WTC11 (cell line): ENCODE data around the gene KHSRP. TPM values are rescaled to one million over a fixed set of nuclear protein-coding genes. Genes with fewer than 3 reads are reported as not detected.

Source experiments
- ATAC-seq: fragments of 200-7000 bp; cut with Tn5 transposase; 2 replicates; pipeline ENCODE4 v1.10.0; 2021; ENCODE audit warnings: mild to moderate bottlenecking, moderate library complexity
- CTCF ChIA-PET: fragments of 300-600 bp; sonication (Branson Sonifier 250); formaldehyde crosslinking; loops from one replicate; lab custom pipeline; 2021; ENCODE audit warnings: antibody characterized with exemption; lab: Charles Lee
- POLR2A ChIA-PET: fragments of 350-600 bp; sonication (Branson Sonifier 250); formaldehyde crosslinking; loops from one replicate; lab custom pipeline; 2021; ENCODE audit warnings: antibody characterized with exemption; lab: Charles Lee
- DNase-seq: peaks from one replicate; pipeline ENCODE4 v3.0.0; 2021; ENCODE audit warnings: low spot score
- H3K27ac Mint-ChIP-seq: 2 replicates; pipeline ENCODE4 v1.8.0; 2021; ENCODE audit warnings: mixed read lengths
- H3K27me3 Mint-ChIP-seq: 2 replicates; pipeline ENCODE4 v1.8.0; 2021; ENCODE audit warnings: low read depth, mild to moderate bottlenecking, moderate library complexity, mixed read lengths
- H3K36me3 Mint-ChIP-seq: 2 replicates; pipeline ENCODE4 v1.8.0; 2021; ENCODE audit warnings: mixed read lengths
- H3K4me1 Mint-ChIP-seq: 2 replicates; pipeline ENCODE4 v1.8.0; 2022; ENCODE audit warnings: mixed read lengths
- H3K4me3 Mint-ChIP-seq: 2 replicates; pipeline ENCODE4 v1.8.0; 2021; ENCODE audit warnings: mild to moderate bottlenecking, moderate library complexity, mixed read lengths
- H3K9me3 Mint-ChIP-seq: 2 replicates; pipeline ENCODE4 v1.8.0; 2021; ENCODE audit warnings: mixed read lengths
- AR ChIP-seq: fragments of 250-450 bp; sonication (Bioruptor Pico); IDR thresholded peaks from 2 replicates; pipeline ENCODE4 v1.9.0; 2021; ENCODE audit warnings: mild to moderate bottlenecking
- ESRRA ChIP-seq: sonication (generic); formaldehyde crosslinking; IDR thresholded peaks from 2 replicates; pipeline ENCODE4 v1.8.1; 2022; ENCODE audit warnings: mild to moderate bottlenecking, missing genetic modification reagents, borderline replicate concordance
- GTF2I ChIP-seq: fragments of 250-450 bp; sonication (Bioruptor Pico); conservative IDR thresholded peaks from 2 replicates; pipeline ENCODE4 v1.4.0; 2021; ENCODE audit warnings: mild to moderate bottlenecking
- HMGA2 ChIP-seq: fragments of 250-450 bp; sonication (Bioruptor Pico); IDR thresholded peaks from 2 replicates; pipeline ENCODE4 v1.4.0; 2021; ENCODE audit warnings: mild to moderate bottlenecking, moderate library complexity
- JAZF1 ChIP-seq: fragments of 250-450 bp; sonication (Bioruptor Pico); IDR thresholded peaks from 2 replicates; pipeline ENCODE4 v1.9.0; 2021; ENCODE audit warnings: moderate library complexity, mild to moderate bottlenecking, inconsistent platforms
- NFYB ChIP-seq: sonication (generic); formaldehyde crosslinking; conservative IDR thresholded peaks from 2 replicates; pipeline ENCODE4 v1.8.0; 2022; ENCODE audit warnings: low read depth, missing genetic modification reagents
- SMAD4 ChIP-seq: sonication (generic); formaldehyde crosslinking; IDR thresholded peaks from 2 replicates; pipeline ENCODE4 v1.8.0; 2022; ENCODE audit warnings: mild to moderate bottlenecking, missing genetic modification reagents
- SOX15 ChIP-seq: fragments of 250-450 bp; sonication (Bioruptor Pico); IDR thresholded peaks from 2 replicates; pipeline ENCODE4 v1.9.0; 2021; ENCODE audit warnings: mild to moderate bottlenecking
- STAT6 ChIP-seq: sonication (generic); formaldehyde crosslinking; conservative IDR thresholded peaks from 2 replicates; pipeline ENCODE4 v1.8.1; 2023; ENCODE audit warnings: mild to moderate bottlenecking, low read depth, missing genetic modification reagents, moderate library complexity
- TCF7 ChIP-seq: sonication (generic); formaldehyde crosslinking; IDR thresholded peaks from 2 replicates; pipeline ENCODE4 v1.8.0; 2022; ENCODE audit warnings: mild to moderate bottlenecking, low read depth, missing genetic modification reagents, moderate library complexity
- USF1 ChIP-seq: sonication (generic); formaldehyde crosslinking; IDR thresholded peaks from 2 replicates; pipeline ENCODE4 v1.8.0; 2022; ENCODE audit warnings: mild to moderate bottlenecking, missing genetic modification reagents
- ZMAT4 ChIP-seq: fragments of 250-450 bp; sonication (Bioruptor Pico); IDR thresholded peaks from 2 replicates; pipeline ENCODE4 v1.9.0; 2021; ENCODE audit warnings: mild to moderate bottlenecking
- ZNF263 ChIP-seq: sonication (generic); formaldehyde crosslinking; IDR thresholded peaks from 2 replicates; pipeline ENCODE4 v1.8.1; 2022; ENCODE audit warnings: low read depth, mild to moderate bottlenecking, moderate library complexity, missing genetic modification reagents
- ZNF396 ChIP-seq: fragments of 250-450 bp; sonication (Bioruptor Pico); IDR thresholded peaks from 2 replicates; pipeline ENCODE4 v1.8.0; 2021; ENCODE audit warnings: mild to moderate bottlenecking, moderate library complexity, borderline replicate concordance
- ZNF416 ChIP-seq: fragments of 250-450 bp; sonication (Bioruptor Pico); IDR thresholded peaks from 2 replicates; pipeline ENCODE4 v1.9.0; 2021; ENCODE audit warnings: mild to moderate bottlenecking, inconsistent platforms
- ZNF423 ChIP-seq: fragments of 250-450 bp; sonication (Bioruptor Pico); IDR thresholded peaks from 2 replicates; pipeline ENCODE4 v2.1.2; 2022; ENCODE audit warnings: mild to moderate bottlenecking, moderate library complexity
- total RNA-seq: library from RNA; stranded (reverse); gene quantifications from 3 replicates; pipeline ENCODE4 v1.2.3, GENCODE V29; 2021
- TF ChIP-seq, protein P1 (sequence below): sonication (generic); formaldehyde crosslinking; IDR thresholded peaks from 2 replicates; pipeline ENCODE4 v1.8.1; 2023; ENCODE audit warnings: mild to moderate bottlenecking, missing genetic modification reagents
- TF ChIP-seq, protein P2 (sequence below): sonication (generic); formaldehyde crosslinking; conservative IDR thresholded peaks from 2 replicates; pipeline ENCODE4 v1.8.1; 2022; ENCODE audit warnings: mild to moderate bottlenecking, missing genetic modification reagents
- TF ChIP-seq, protein P3 (sequence below): sonication (generic); formaldehyde crosslinking; IDR thresholded peaks from 2 replicates; pipeline ENCODE4 v1.8.0; 2023; ENCODE audit warnings: mild to moderate bottlenecking, missing genetic modification reagents

Gene KHSRP
- total RNA-seq, 1 experiment from 2014 or later, result 572 TPM

- Mint-ChIP-seq H3K4me1 (no peaks in the 10 kb centered on the region), H3K27ac (no peak overlapping the region), H3K9me3 (peaks cover 13% of the 10 kb centered on the region), H3K4me3 (no peak overlapping the region), H3K36me3 (peaks cover 45% of the 10 kb centered on the region)
- ChIA-PET CTCF (no interaction called here), POLR2A (no interaction called here)
- ATAC-seq, result no peak
- DNase-seq, result no peak
- TF ChIP-seq USF1 (CRISPR knock-in tag) (no peak), AR (CRISPR knock-in tag) (no peak), ZNF423 (CRISPR knock-in tag) (no peak), ZNF416 (no peak), ZMAT4 (CRISPR knock-in tag) (no peak), SOX15 (CRISPR knock-in tag) (no peak), TCF7 (CRISPR knock-in tag) (no peak)
- TF ChIP-seq, protein P1, sequence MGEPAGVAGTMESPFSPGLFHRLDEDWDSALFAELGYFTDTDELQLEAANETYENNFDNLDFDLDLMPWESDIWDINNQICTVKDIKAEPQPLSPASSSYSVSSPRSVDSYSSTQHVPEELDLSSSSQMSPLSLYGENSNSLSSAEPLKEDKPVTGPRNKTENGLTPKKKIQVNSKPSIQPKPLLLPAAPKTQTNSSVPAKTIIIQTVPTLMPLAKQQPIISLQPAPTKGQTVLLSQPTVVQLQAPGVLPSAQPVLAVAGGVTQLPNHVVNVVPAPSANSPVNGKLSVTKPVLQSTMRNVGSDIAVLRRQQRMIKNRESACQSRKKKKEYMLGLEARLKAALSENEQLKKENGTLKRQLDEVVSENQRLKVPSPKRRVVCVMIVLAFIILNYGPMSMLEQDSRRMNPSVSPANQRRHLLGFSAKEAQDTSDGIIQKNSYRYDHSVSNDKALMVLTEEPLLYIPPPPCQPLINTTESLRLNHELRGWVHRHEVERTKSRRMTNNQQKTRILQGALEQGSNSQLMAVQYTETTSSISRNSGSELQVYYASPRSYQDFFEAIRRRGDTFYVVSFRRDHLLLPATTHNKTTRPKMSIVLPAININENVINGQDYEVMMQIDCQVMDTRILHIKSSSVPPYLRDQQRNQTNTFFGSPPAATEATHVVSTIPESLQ (CRISPR knock-in tag), result no peak
- TF ChIP-seq, protein P2, sequence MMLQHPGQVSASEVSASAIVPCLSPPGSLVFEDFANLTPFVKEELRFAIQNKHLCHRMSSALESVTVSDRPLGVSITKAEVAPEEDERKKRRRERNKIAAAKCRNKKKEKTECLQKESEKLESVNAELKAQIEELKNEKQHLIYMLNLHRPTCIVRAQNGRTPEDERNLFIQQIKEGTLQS (CRISPR knock-in tag), result no peak
- TF ChIP-seq, all 79 proteins: peak for 0
- no peaks in the 10 kb centered on the region for H3K27me3 Mint-ChIP-seq
Observed at GRCh38 chr19:6451583-6452222, 27.1 kb upstream of the KHSRP start.

GRCh38 chr19:6450166-6450565, 25.6 kb upstream of the KHSRP start:
- Mint-ChIP-seq H3K4me3 (no peak overlapping the region), H3K27ac (no peak overlapping the region), H3K36me3 (peaks cover 44% of the 10 kb centered on the region), H3K9me3 (peaks cover 16% of the 10 kb centered on the region), H3K27me3 (no peaks in the 10 kb centered on the region), H3K4me1 (no peaks in the 10 kb centered on the region)
- no peak for ATAC-seq
- POLR2A ChIA-PET, result no interaction called here
- TF ChIP-seq ZNF263 (CRISPR knock-in tag) (no peak), SMAD4 (CRISPR knock-in tag) (no peak), ZNF396 (no peak), ESRRA (no peak), HMGA2 (no peak), NFYB (CRISPR knock-in tag) (no peak)
- CTCF ChIA-PET, result no interaction called here
- no peak for DNase-seq

- H3K36me3 Mint-ChIP-seq, result peaks cover 23% of the 10 kb centered on the region
- DNase-seq, result no peak
- H3K4me1 Mint-ChIP-seq, result no peaks in the 10 kb centered on the region
- TF ChIP-seq, protein P3, sequence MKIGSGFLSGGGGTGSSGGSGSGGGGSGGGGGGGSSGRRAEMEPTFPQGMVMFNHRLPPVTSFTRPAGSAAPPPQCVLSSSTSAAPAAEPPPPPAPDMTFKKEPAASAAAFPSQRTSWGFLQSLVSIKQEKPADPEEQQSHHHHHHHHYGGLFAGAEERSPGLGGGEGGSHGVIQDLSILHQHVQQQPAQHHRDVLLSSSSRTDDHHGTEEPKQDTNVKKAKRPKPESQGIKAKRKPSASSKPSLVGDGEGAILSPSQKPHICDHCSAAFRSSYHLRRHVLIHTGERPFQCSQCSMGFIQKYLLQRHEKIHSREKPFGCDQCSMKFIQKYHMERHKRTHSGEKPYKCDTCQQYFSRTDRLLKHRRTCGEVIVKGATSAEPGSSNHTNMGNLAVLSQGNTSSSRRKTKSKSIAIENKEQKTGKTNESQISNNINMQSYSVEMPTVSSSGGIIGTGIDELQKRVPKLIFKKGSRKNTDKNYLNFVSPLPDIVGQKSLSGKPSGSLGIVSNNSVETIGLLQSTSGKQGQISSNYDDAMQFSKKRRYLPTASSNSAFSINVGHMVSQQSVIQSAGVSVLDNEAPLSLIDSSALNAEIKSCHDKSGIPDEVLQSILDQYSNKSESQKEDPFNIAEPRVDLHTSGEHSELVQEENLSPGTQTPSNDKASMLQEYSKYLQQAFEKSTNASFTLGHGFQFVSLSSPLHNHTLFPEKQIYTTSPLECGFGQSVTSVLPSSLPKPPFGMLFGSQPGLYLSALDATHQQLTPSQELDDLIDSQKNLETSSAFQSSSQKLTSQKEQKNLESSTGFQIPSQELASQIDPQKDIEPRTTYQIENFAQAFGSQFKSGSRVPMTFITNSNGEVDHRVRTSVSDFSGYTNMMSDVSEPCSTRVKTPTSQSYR (CRISPR knock-in tag), result no peak
- TF ChIP-seq GTF2I (CRISPR knock-in tag), result no peak
- no peak for TF ChIP-seq ESRRA
- no peak for TF ChIP-seq STAT6 (CRISPR knock-in tag)
- TF ChIP-seq JAZF1 (CRISPR knock-in tag), result no peak
- no peak for ATAC-seq
- H3K27ac Mint-ChIP-seq, result no peak overlapping the region
- no peaks in the 10 kb centered on the region for H3K27me3 Mint-ChIP-seq
- H3K4me3 Mint-ChIP-seq, result no peak overlapping the region
- H3K9me3 Mint-ChIP-seq, result 0 out of 2 replicates have a peak, but pooled peaks cover 2% of the 10 kb centered on the region
- CTCF ChIA-PET, result no interaction called here
- POLR2A ChIA-PET, result no interaction called here
Observed at GRCh38 chr19:6448045-6448444, 23.4 kb upstream of the KHSRP start.
